D721Med (cell line): ENCODE measurements around the gene CDK17.
A peak's percentile ranks its signal among the peaks of the same experiment; 100 is the strongest.

Experiments
- DNase-seq: peaks from one replicate; pipeline ENCODE4 v3.0.0; 2011; ENCODE audit warnings: low spot score; ENCODE audit not compliant: insufficient read length
- FAIRE-seq: peaks from 2 replicates; lab custom pipeline; 2011; peaks lifted over from hg19 to GRCh38; lab: Jason Lieb, UNC
- TF ChIP-seq, protein P1 (sequence below): IDR thresholded peaks from 2 replicates; pipeline ENCODE4 v1.5.1; 2012; ENCODE audit warnings: mild to moderate bottlenecking, control low read depth; ENCODE audit not compliant: insufficient read depth; ENCODE audit errors: missing control alignments

The CDK17 gene

DNA sequence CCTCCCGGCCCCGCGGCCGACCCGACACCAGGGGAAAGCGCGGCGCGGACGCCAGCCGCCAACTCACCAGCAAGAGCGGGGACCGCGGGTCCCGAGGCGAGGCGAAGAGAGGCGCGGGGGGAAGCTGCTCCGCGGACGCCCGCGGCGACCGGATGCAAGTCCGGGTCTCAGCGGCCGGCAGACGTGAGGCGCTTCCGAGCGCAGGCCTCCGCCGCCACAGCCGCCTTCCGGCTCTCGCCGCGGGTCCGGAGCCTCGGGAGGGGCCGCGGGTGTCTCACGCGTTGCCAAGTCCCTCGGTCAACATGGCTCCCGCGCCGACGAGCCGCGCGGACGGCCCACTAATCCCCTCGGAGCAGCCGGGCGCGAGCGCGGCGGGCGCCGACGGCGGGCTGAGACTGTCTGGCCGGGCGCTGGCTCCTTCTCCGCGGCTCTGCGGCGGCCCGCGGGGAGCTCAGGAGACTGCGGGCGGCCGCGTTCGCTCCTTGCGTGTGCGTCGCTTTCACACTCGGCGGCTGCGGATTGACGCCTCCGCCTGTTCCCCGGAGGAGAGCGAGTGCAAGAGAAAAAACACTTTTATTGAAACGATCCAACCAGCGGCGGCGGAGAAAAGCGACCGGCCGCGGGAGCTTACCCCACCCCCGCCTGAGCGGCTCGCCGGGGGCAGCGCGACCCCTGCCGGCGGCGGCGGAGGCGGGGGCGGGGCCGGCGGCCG lies at the start of gene CDK17:
Gene CDK17, minus strand, starts transcription at position 521 of the 712 bp plus-strand sequence. CDS start 65,603 bp downstream, outside the sequence.
- DNase-seq: peak; percentile 56
- no peak for FAIRE-seq
- TF ChIP-seq, protein P1, sequence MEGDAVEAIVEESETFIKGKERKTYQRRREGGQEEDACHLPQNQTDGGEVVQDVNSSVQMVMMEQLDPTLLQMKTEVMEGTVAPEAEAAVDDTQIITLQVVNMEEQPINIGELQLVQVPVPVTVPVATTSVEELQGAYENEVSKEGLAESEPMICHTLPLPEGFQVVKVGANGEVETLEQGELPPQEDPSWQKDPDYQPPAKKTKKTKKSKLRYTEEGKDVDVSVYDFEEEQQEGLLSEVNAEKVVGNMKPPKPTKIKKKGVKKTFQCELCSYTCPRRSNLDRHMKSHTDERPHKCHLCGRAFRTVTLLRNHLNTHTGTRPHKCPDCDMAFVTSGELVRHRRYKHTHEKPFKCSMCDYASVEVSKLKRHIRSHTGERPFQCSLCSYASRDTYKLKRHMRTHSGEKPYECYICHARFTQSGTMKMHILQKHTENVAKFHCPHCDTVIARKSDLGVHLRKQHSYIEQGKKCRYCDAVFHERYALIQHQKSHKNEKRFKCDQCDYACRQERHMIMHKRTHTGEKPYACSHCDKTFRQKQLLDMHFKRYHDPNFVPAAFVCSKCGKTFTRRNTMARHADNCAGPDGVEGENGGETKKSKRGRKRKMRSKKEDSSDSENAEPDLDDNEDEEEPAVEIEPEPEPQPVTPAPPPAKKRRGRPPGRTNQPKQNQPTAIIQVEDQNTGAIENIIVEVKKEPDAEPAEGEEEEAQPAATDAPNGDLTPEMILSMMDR: peak; percentile 38

DNA sequence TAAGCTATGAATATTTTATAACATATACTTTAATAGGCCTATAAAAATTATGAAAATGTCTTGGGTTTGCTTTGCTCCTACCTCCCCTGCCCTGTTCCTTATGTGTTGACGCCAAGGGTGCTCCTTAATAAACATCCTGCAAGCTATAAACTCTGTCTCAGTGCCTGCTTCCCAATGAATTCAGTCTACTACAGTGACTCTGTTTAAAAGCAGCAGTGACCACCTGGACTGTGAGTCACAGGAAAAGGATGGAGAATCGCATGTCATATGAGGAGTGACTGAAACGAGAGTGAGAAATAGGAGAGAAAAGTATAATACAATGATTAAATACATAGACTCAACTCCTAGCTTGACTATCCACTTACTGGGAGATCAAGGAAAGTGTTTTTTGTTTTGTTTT lies 48.1 kb upstream of the CDK17 start:
- DNase-seq: no peak
- FAIRE-seq: no peak
- TF ChIP-seq, protein P1: no peak

DNA sequence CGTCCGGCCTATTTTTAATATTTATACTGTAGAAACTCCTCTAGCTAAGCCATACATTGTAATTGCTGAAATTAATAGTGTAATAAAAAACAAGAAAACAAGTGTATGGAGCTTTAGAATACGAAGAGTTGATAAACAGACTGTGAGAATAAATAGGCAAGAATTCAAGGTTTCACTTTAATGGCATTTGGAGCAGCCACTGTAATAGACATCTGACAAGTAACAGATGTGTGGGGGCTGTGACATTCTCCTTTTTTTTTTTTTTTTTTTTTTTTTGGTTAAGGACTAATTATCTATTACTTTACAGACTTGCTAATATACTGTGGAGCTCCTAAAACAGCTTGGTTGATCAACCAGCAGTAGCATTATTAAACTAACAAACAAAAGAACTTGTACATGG lies 47.0 kb upstream of the CDK17 start:
- TF ChIP-seq, protein P1: no peak
- DNase-seq: no peak
- FAIRE-seq: no peak

DNA sequence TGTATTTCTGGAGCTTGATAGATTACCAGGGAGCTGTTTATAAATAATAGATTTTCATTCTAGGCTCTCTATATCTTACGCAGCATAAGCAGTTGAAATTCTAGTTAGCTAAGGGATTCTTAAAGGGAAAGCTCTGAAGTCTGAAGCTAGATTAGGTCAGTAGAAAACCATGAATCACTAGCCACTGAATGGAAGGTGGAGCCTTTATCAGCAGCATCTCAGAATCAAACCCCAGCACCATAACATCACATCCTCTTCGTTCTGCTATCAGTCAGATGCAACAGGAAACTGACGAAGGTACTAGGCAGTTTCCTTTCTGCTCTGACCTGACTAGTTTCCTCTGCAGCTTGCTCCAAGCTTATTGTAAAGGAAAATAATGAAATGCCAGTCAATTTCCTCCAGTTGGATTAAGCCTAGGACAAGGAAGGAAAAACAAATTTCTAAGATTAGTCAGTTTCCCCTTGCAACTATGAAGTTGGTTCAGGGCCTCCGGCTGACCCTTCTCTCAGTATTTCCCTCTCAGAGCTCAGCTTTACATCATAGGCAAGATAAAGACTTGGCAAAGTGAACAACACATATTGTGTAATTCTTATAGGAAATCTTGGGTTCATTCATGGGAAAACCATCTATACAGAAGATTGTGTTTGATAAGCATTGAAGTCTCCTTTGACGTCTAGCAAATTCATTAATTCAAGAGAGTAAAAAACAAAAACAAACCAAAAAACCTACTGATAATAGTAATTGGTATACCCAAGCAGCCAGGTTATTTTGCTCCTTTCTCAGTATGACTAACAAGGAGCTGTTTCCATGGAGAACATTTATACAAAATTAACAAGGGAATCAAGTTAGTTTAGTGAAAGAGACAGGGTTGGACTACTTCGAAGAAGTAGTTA lies 45.7 kb upstream of the CDK17 start:
- no peak for FAIRE-seq
- TF ChIP-seq, protein P1: no peak

DNA sequence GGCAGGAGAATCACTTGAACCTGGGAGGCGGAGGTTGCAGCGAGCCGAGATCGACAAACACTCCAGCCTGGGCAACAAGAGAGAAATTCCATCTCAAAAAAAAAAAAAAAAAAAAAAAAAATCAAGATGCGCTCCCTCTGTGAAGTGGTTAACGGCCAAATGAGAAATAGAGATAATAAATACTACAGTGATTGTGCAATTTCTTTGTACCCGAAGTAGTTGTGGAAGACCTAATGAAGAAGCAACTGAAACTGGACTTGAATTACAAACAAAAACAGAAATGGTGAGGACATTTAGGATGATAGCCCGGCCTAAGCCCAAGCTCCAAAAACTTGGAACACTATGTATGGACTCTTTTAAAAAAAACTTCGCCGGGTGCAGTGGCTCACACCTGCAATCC lies 44.2 kb upstream of the CDK17 start:
- TF ChIP-seq, protein P1: no peak
- FAIRE-seq (no peak), DNase-seq (no peak)

More for the DNA sequence above, 45.7 kb upstream of the CDK17 start:
- DNase-seq: no peak

DNA sequence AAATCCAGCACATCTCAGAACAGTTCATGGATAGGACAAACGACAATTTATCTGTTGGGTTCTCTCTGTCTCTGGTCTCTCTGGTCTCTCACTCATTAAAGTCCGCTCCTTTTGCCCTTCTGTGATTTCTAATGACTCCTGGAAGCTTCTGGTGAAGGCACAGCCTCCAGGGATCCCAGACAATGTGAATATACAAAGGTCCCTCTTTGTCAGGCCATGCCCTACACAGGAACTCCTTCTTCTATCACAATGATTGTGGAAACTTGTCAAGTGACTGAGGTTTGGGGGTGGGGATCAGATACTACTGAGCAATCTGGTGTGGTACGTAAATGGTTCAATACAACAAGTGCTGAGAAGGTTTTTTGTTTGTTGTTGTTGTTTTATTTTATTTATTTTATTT lies 42.7 kb upstream of the CDK17 start:
- TF ChIP-seq, protein P1: no peak
- no peak for FAIRE-seq
- no peak for DNase-seq
